Bone marrow (tissue), 2 donors: Measurements from ENCODE around the gene TUBGCP5.

Experiments used
- DNase-seq, 2 donors: peaks; one replicate each; lab custom pipeline; 2025; lab: John Stamatoyannopoulos, UW

The TUBGCP5 gene

DNA sequence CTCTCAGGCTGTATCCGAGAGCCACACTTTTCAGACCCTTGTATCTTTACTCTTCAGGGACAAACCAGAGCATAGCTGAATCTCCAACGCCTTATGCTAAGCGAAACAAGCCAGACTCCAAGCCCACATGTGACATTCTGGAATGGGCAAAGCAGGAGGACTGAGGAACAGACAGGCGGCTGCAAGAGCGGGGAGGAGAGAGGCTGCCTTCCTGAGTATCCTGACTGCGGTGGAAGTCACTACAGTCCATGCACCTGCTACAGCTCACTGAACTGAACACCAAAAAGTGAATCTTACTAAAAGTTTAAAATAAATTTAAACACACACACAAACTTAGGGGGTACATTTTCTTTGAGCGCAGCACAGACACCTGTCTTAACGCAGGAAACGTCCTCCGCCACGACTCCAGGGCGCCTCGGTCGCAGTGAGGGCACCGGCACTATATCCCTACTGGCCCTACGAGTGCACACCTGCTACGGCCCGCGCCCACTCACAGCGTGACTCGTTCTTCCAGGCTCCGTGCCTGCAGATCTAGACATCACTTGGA lies 60.6 kb downstream of the TUBGCP5 start:
- DNase-seq, result no peak

DNA sequence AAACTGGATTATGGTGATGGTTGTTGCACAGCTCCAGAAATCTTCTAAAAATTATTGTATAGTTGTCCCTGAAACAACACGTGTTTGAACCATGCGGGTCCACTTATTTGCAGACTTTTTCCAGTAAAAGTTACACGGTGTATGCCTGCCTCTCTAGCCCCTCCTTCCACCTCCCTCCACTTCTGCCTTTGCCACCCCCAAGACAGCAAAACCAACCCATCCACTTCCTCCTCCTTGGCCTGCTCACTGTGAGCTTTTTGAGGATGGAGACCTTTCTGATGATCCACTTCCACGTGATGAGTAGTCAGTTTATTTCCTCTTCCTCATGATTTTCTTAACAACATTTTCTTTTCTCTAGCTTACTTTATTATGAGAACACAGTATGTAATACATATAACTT lies 64.6 kb downstream of the TUBGCP5 start:
- DNase-seq, result peak in 1 of 2 donors; percentile 42

DNA sequence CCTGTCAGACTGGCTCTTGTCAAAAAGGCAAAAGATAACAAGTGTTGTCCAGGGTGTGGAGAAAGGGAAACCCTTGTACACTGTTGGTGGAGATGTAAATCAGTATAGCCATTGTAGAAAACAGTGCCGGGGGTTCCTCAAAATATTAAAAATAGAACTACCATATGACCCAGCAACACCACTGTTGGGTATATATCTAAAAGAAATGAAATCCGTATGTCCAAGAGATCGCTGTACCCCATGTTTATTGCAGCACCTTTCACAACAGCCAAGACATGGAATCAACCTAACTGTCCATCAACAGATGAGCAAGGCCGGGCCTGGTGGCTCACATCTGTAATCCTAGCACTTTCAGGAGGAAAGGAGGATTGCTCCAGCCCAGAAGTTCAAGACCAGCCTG lies 65.4 kb downstream of the TUBGCP5 start:
- no peak for DNase-seq

DNA sequence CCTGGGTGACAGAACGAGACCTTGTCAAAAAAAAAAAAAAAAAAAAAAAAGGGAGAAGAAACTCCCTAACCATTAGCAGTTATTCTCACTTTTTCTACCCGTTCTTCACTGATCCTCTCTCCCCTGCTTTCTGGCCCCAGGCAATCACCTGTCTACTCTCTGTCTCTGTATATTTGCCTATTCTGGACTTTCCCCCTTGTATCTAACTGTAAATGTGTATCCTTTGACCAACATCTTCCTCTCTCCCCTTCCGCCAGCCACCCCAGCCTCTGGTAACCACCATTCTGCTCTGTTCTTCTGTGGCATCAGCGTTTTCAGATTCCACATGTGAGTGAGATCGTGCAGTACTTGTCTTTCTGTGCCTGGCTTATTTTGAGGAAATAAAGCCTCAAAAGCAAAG lies 66.1 kb downstream of the TUBGCP5 start:
- no peak for DNase-seq

DNA sequence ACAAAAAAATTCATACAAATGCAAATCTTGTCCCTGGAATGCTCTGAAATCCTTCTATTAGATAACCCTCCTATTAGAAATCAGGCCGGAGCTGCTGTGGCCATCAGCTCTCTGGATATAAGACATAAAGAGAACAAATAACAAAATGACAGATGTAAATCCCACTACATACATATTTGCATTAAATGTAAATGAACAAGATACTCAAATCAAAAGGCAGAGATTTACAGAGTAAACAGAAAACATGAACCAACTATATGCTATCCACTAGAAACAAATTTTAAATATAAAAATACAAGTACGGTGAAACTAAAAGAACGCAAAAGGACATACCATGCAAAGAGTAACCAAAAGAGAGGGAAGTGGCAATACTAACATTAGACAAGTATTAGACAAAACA lies 69.9 kb downstream of the TUBGCP5 start:
- DNase-seq, result no peak

DNA sequence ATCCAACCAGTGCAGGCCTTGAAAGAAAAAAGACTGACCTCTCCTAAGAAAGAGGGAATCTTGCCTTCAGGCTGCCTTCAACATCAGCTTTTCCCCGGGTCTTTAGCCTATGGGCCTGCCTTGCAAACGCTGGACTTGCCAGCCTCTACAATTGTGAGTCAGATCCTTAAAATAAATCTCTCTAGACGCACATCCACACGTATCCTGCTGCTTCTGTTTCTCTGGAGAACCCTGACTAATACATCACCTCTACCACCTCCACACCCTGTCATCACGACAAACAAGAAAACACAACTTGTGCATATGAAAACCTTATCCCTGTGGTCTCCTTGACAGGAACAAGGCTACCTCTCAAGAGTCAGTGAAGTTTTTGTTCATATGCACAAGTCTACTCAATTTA lies 71.0 kb downstream of the TUBGCP5 start:
- no peak for DNase-seq

DNA sequence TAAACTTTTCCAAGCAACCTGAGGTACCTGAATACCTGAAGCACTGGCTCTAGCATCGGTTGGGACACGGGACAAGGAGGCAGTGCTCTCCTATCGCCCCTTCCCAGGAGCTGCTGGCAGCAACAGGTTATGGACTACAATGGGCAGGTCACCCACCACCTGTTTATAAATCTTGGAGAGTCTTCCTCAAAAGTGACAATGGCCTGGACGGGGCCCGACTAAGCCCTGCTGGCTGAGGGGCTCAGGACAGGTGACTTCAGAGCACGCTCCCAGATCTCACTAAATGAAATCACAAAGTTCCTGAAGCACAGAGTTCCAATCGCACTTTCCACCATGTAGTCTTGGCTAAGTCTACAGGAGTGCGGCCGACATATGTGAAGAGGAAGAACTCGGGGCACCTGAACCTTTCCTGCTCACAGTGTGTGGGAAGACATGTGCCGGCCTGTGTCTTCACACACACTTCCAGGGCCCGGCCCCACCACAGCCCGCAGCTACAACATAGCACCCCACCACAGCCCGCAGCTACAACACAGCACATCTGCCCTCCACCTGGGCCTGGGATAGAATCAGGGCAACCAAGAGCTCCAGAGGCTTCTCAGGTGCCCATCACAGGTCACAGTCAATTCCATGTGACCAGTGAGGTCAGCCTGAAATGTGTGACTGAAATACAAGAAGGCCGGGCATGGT lies 72.1 kb downstream of the TUBGCP5 start:
- DNase-seq, result no peak

DNA sequence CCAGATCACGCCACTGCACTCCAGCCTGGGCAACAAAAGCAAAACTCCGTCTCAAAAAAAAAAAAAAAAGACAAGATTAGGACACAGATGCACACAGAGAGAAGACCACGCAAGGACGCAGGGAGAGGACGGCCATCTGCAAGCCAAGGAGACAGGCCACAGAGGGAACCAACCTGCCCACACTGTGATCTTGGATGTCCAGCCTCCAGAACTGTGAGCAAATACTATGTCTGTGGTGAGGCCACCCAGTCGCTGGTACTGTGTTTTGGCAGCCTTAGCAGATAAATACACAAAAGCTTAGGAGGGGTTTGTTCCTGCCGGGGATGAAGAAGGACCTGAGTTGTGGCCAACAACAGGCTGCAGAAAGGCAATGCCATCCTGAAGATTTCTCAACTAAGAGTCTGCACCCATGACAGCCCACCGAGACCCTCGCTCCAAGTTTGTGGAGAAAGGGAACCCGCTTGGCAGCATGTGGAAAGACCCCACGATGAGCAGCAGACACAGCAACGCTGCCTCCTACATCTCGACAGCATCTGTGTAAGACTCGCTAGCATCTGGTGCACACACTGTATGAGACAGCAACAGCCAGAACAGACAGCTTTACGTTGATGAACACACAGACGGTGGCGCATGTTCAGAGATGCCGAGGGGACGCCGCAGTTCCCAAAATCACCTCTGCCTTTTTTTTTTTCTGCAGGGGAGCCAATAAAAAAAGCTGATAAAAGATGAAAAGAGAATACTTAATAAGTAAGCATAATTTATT lies 72.9 kb downstream of the TUBGCP5 start:
- no peak for DNase-seq

DNA sequence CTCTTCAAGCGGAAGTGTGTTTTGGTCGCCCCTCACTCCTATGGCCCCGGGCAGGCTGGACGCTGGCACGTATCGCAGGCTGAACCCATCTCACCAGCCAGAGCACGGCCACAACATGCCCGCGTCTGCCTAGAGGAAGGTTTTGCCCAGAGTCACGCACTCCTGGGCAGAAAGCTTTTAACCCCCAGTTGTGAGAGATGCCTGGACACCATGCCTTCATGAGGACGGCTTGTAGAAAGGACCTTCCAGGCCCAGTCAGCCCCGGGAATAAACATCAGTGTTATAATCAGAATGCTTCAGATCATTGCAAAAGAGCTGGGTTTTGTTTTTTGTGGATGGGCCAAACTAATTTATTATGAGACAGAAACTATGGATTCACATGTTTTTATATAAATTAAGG lies 75.7 kb downstream of the TUBGCP5 start:
- DNase-seq, result no peak

DNA sequence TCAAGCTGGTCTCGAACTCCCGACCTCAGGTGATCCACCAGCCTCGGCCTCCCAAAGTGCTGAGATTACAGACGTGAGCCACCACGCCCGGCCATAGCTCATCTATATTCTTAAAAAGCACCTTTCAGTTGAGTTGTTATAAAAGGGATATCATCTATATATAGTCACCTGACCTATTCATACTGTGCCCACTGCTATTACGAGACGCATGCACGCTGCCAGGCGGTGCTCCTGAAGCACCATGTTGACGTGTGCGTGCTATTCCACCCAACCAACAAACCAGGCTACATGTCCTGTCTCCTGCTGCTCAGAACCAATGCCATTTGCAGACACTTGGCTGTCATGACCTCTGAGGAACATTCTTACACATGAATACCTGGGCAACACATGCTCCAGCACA lies 76.8 kb downstream of the TUBGCP5 start:
- DNase-seq, result no peak

DNA sequence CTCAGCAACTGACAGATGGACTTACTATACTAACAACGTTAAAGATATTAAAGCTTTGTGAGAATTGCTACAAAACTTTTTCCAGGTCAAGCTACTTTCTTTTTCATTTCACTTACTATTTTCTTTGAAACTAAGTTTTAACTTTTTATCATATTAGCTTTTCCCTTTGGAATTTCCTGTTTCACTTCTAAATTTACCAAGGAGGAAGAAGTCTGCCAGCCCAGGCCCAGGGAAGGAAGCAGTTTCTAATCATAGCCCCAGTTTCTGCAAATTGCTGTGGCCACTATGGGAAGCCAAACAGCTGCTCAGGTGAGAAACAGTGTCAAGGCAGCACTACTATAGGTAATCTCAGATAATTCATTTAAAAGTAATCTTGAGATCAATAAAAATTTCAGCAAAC lies 77.6 kb downstream of the TUBGCP5 start:
- DNase-seq, result no peak

DNA sequence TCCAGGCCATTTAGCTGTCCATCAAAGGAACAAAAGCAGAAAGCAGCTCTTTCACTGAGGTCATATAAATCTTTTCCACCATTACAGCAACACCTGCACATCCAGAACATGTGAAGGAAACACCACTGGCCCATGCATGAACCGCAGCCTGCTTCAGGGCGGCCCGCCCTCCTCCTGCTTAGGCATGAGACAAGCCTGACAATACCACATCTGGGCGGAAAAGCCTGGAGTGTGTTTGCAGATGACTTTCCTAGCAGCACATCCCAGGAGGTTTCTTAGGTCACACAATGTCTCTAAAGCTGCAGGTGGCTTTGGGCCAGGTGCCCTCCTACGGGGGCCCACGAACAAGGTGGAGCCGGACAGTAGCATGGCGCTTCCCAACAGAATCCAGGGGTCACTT lies 78.8 kb downstream of the TUBGCP5 start:
- DNase-seq, result no peak

DNA sequence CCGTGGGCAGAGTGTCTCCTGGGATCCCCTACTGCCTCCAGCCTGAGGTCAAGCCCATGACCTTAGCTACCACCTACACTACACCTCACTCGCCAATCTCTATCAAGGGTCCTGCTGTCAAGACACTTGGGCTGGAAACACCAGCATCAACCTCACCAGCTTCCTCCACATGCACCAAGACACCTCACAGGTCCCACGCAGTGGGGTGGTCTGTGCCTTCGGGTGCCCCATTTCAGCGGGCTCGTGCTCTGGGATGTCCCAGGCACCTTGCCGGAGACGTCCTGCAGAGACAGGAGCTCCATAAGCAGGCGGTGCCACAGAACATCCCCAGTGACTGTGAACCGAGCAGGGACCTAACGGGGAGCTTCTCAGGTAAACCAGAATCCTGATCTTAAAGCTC lies 79.2 kb downstream of the TUBGCP5 start:
- no peak for DNase-seq

DNA sequence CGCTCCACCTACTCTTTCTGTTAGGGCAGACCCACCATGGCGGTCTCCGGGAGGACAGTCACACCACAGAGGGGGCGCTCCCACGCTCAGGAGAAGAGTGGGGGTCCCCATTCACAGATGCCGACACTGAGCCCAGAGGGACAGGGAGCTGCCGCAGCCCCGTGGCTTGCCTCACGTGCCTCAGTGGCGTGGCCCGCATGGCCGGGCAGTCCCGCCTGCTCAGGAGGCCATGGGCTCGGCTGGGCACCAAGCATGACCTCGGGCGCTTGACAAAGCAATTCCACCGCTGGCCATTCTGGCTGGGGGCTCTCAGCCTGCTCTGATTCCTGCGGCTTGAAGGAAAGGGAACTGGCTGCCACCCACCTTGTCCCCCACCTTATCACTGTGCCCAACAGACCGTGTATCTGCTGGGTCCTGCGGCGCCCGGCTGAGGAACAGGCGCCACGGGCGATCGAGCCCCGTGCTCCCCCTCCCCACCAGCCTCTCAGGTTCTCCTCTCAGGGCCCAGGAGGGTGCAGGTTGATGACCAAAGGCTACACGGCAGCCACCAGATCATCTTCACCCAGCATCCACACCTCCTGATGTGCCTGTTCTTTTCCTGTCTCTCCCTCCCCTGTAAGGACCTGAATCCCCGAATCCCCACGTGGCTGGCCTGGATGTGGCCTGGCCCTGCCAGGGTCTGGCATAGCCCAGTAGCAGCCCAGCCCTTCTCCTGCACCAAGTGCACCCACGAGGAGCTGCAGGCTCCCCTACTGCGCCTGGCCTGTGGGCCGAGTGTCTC lies 79.9 kb downstream of the TUBGCP5 start:
- DNase-seq, result no peak

DNA sequence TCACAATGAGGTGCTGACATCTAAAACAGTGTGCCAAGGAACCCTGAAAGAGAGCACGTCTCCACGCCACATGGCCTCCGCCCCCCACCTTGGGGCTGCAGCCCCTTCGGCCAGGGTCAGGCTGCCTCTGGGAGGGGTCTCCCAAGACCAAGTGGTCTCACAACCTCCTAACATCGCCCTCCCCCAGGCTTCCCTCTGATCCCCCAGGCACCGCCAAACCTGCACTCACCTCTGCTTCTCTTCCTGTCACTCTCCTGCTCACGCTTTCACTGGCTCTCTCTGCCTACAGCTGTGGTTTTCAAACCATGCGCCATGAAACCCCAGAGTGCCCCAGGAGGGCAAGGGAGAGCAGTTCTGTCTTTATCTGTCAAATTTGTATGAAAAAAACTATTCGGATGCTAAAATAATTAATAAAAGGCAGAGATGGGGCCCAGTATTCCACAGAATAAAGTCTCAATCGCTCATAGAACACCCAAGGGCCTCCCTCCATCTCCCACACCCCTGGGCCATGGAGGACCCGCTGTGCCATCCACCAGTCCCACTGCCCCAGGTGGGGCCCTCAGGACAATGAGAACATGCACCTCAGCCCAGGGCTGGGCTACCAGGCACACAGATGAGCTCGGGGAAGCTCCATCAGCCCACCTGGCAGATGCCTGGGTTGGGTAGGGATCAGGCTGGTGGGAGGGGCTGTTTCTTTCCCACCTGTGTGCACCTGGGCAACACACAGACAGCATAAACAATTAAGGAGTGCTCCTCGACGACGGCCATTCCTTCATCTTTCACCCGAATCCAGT lies 80.7 kb downstream of the TUBGCP5 start:
- no peak for DNase-seq

DNA sequence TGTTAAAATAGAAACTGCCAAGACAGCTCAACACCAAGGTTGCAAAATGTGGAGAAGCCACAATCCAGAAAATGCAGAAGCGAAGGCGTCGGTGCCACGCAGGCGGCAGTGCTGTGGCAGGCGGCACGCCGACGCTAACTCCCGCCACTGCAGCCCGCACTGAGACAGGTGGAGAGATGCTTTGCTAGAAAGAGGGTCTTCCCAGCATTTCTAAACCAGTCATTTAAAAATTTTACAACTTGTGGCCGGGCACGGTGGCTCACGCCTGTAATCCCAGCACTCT lies 82.5 kb downstream of the TUBGCP5 start:
- DNase-seq, result no peak

DNA sequence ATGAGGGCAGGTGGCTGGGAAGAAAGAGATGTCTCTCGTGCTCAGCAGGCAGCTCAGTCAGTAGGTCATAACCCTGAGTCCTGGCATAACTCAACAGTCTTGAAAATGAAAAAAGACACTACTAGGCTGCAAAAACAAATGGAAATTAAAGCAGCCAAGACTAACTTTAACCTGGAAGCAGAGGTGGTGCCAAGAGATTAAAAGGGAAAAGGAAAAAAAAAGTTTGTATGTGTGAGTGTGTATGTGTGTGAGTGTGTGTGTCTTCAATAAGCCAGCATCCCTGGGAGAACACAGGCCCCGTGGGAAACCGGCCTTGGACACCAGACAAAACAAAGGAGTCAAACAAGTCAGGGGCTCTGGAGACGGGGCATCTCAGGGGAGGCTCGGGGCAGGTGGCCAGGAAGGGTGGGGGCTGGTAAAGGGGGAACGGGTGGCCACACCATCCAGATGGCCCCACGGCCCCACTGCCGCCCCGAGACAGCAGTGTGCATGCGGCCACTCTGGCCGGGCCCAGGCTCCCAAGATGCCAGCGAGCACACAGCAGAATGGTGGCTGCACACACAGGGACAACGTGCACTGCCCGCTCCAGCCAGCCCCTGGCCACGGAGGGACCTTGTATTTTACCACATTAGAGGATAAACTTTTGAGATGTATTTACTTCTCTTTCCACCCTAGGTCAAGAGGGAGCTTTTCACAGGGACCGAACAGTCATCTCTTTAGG lies 83.0 kb downstream of the TUBGCP5 start:
- no peak for DNase-seq

DNA sequence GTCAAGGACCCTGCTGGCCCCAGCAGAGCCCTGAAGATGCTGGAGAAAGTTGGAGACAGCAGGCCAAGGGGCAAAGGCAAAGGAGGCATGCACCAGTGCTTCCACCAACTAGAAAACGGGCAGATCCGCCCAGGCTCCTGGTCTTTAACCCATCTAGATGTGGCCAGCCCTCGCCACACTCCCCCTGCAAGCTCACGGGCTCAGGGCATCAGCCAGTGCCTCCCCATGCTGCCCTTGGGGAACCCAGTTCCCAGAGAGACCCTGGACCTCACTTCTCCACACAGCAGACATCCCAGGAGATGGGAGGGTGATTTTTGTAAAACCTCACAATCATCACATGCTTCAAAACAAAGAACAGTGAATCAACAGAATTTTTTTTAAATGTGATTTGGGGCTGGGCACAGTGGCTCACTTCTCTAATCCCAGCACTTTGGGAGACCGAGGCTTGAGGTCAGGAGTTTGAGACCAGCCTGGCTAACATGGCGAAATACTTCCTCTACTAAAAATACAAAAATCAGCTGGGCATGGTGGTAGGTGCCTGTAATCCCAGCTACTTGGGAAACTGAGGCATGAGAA lies 83.7 kb downstream of the TUBGCP5 start:
- no peak for DNase-seq

DNA sequence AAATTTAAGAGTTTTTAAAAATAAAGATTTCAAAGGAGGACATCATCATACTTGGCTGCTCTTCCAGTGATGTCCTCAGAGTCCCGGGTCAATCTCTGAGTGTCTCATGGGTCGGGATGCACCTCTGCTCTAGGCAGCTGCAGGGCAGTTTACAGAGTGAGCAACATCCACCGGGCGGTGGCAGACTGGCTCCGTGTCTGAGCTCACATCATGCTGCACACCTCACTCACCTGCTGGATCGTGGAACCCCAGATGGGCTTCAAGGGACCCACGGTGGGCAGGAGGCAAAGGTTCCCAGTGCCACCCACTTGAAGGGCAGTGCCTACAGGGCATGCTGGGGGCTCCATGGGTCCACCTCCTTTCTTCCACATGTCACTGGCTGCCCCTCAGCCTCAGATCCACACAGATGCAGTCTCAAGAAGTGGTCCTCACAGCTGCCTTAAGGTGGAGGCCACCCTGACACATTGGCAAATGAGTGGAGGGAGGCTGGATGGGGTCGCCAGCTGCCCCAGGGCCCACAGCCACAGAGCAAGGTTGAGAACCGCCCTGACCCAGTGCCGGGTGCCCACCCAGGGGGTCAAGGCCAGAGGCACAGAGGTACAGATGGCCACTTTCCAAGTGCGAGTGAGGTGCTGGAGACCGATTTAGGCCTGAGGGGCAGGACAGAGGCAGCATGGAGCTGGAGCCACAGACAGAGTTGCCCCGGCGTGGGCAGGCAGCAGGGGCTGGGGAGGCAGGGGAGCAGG lies 84.4 kb downstream of the TUBGCP5 start:
- no peak for DNase-seq

DNA sequence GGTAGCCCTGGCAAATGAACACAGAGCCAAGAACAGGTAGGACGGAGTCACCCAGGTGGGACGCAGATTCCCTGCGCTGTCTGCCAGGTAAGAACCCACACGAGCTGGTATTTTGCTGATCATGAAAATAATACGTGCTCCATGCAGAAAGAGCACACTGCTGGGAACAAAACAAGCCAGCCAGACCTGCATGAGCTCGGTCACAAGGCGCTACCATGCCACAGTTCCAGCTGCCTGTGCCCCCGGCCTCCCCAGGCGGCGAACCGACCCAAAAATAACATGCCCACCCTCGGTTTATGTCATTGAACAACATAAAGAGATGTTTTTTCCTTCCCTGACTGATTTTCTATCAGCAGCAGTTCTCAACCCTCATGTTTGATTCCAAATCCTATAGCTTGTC lies 85.0 kb downstream of the TUBGCP5 start:
- DNase-seq, result no peak
